GM19467 (cell line): Measurements from ENCODE around the gene SLFN12L.
"Not testable (repeated sequence)": the region's sequence is repeated elsewhere in the genome, so short reads cannot be mapped to it uniquely, and the experiment has no call there.

Experiments used
- ATAC-seq: cut with Tn5 transposase; IDR thresholded peaks from one replicate; pipeline ENCODE4 v1.9.1; 2021; ENCODE audit warnings: mild to moderate bottlenecking, moderate library complexity; ENCODE audit not compliant: unreplicated experiment

SLFN12L gene

GRCh38 chr17:35498448-35499178 lies 38.9 kb downstream of the SLFN12L start:
- ATAC-seq, result no peak

GRCh38 chr17:35496451-35497290 lies 40.8 kb downstream of the SLFN12L start:
- ATAC-seq, result no peak

- ATAC-seq, result no peak
These were observed 44.4 kb downstream of the SLFN12L start for GRCh38 chr17:35493040-35493439.

- ATAC-seq, result no peak
These were observed 46.1 kb downstream of the SLFN12L start for GRCh38 chr17:35491417-35491816.

- ATAC-seq, result no peak
These were observed 47.5 kb downstream of the SLFN12L start for GRCh38 chr17:35489944-35490343.

- ATAC-seq, result no peak
These were observed 48.5 kb downstream of the SLFN12L start for GRCh38 chr17:35488991-35489390.

- ATAC-seq, result no peak
These were observed 50.4 kb downstream of the SLFN12L start for GRCh38 chr17:35486920-35487732.

GRCh38 chr17:35479271-35479670 lies 58.2 kb downstream of the SLFN12L start:
- no peak for ATAC-seq

- ATAC-seq, result no peak
These were observed 60.2 kb downstream of the SLFN12L start for GRCh38 chr17:35477248-35477647.

GRCh38 chr17:35476283-35476820 lies 61.1 kb downstream of the SLFN12L start:
- ATAC-seq, result no peak

GRCh38 chr17:35468475-35468874 lies 69.0 kb downstream of the SLFN12L start:
- ATAC-seq, result no peak

- no peak for ATAC-seq
These were observed 69.7 kb downstream of the SLFN12L start for GRCh38 chr17:35467824-35468223.

GRCh38 chr17:35460354-35460851 lies 77.1 kb downstream of the SLFN12L start:
- peak; percentile 88 for ATAC-seq

GRCh38 chr17:35454035-35454434 lies 83.4 kb downstream of the SLFN12L start:
- not testable (repeated sequence) for ATAC-seq

- ATAC-seq, result no peak
These were observed 84.3 kb downstream of the SLFN12L start for GRCh38 chr17:35453171-35453570.

- ATAC-seq, result no peak
These were observed 88.0 kb downstream of the SLFN12L start for GRCh38 chr17:35449371-35449931.

- no peak for ATAC-seq
These were observed 88.6 kb downstream of the SLFN12L start for GRCh38 chr17:35448899-35449227.

GRCh38 chr17:35448214-35448898 lies 89.1 kb downstream of the SLFN12L start, which contains the start of gene SLFN13:
Gene SLFN13 (minus strand): TSS chr17:35448766. CDS start chr17:35445680, 3,086 bp downstream.
- peak; percentile 61 for ATAC-seq

- ATAC-seq, result no peak
These were observed 90.0 kb downstream of the SLFN12L start for GRCh38 chr17:35447499-35447898.

- ATAC-seq, result no peak
These were observed 99.0 kb downstream of the SLFN12L start for GRCh38 chr17:35438433-35438832.
